Testis (tissue), 2 donors: ENCODE measurements around the gene CD300E.

ENCODE experiments used
- CTCF ChIP-seq, 3 experiments: fragments of 450-650 bp in 2 of 3; fragments of 200-600 bp in 1 of 3; sonication (generic) in 1 of 3; IDR thresholded peaks; one replicate each; pipeline ENCODE4 v1.5.1; 2016 to 2019; ENCODE audit warnings: antibody characterized with exemption in 3 of 3, mild to moderate bottlenecking in 2 of 3, moderate library complexity in 1 of 3
- POLR2A ChIP-seq: fragments of 450-650 bp; IDR thresholded peaks from one replicate; pipeline ENCODE4 v1.6.1; 2017; ENCODE audit warnings: antibody characterized with exemption, mild to moderate bottlenecking, moderate library complexity

GRCh38 chr17:74591503-74591902 is 32.0 kb downstream of the CD300E start:
- TF ChIP-seq CTCF (IDR thresholded peaks at IDR 0.05) (no peak), POLR2A (no peak)
